ENCODE data around the gene AP1S1.
"Not testable (repeated sequence)": the region's sequence is repeated elsewhere in the genome, so short reads cannot be mapped to it uniquely, and the experiment has no call there.

DNA sequence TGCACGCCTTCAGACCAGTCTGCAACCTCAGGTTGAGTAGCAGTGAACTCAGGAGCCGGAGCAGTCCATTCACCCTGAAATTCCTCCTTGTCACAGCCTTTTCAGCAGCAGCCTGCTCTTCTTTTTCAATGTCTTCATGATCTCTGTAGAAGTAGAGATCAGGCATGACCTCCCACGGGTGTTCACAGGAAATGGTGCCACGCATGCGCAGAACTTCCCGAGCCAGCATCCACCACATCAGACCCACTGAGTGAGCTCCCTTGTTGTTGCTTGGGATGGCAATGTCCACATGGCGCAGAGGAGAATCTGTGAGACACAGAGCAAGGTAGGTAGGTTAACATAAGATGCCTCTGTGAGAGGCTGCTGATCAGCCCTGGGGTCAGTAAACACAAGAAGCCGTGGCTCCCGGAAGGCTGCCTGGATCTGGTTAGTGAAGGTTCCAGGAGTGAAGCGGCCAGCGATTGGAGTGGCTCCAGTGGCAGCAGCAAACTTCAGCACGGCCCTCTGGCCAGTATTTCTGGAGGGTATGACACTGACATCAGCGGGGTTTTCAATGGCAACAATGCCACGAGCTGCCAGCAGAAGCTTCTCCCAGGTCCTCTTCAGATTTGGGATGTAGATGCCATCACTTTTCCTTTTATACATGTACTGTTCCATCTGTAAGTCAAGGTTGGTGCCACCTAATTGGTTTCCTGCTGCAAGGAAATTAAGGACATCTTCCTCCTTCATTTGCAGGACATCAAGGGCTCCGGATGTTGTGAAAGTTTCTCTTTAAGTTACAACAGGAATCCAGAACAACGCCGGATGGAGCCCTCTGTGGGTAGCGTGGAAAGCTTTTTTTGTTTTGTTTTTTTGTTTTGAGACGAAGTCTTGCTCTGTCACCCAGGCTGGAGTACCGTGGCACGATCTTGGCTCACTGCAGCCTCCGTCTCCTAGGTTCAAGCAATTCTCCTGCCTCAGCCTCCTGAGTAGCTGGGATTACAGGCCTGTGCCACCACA is 49.8 kb downstream of the AP1S1 start:
- TF ChIP-seq, protein P1, sequence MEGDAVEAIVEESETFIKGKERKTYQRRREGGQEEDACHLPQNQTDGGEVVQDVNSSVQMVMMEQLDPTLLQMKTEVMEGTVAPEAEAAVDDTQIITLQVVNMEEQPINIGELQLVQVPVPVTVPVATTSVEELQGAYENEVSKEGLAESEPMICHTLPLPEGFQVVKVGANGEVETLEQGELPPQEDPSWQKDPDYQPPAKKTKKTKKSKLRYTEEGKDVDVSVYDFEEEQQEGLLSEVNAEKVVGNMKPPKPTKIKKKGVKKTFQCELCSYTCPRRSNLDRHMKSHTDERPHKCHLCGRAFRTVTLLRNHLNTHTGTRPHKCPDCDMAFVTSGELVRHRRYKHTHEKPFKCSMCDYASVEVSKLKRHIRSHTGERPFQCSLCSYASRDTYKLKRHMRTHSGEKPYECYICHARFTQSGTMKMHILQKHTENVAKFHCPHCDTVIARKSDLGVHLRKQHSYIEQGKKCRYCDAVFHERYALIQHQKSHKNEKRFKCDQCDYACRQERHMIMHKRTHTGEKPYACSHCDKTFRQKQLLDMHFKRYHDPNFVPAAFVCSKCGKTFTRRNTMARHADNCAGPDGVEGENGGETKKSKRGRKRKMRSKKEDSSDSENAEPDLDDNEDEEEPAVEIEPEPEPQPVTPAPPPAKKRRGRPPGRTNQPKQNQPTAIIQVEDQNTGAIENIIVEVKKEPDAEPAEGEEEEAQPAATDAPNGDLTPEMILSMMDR (IDR thresholded peaks at IDR 0.05), result not testable (repeated sequence)
- TF ChIP-seq POLR2A (IDR thresholded peaks at IDR 0.05), result not testable (repeated sequence)

Data from right lobe of liver (tissue), 4 donors.